IMR-90 (cell line): Measurements from ENCODE around the gene PRKN. TPM values are rescaled to one million over a fixed set of nuclear protein-coding genes. Genes with fewer than 3 reads are reported as not detected.

ENCODE experiments used
- ATAC-seq: fragments of 200-7000 bp; cut with Tn5 transposase; 2 replicates; pipeline ENCODE4 v1.9.1; 2020; ENCODE audit warnings: low read depth, mild to moderate bottlenecking, moderate library complexity
- BruUV-seq: library from RNA; stranded (reverse); fragments of 400-500 nt; replicated peaks from 2 replicates; lab custom pipeline; 2021; lab: Mats Ljungman, UMichigan
- CTCF ChIA-PET: fragments of 300-600 bp; formaldehyde crosslinking; extraction: SDS; loops from one replicate; lab custom pipeline; 2021; ENCODE audit warnings: antibody characterized with exemption; lab: Yijun Ruan, JAX
- POLR2A ChIA-PET: fragments of 300-600 bp; sonication (Branson Sonifier 250); formaldehyde crosslinking; loops from one replicate; lab custom pipeline; 2022; ENCODE audit warnings: antibody characterized with exemption; ENCODE audit not compliant: unreplicated experiment; lab: Charles Lee
- DNase-seq: peaks from one replicate; pipeline ENCODE4 v3.0.0; 2013
- H2AFZ ChIP-seq: replicated peaks from 2 replicates; pipeline ENCODE3; 2013; ENCODE audit warnings: low read length, mild to moderate bottlenecking; ENCODE audit not compliant: poor library complexity
- H2AK5ac ChIP-seq: 2 replicates; pipeline ENCODE4 v1.6.1; 2013; ENCODE audit warnings: low read depth, low read length, inconsistent platforms
- H2AK9ac ChIP-seq: replicated peaks from 2 replicates; pipeline ENCODE3; 2013; ENCODE audit warnings: mild to moderate bottlenecking, low read depth, low read length, moderate library complexity; ENCODE audit not compliant: poor library complexity
- H2BK120ac ChIP-seq: 2 replicates; pipeline ENCODE4 v1.6.1; 2013; ENCODE audit warnings: low read depth, low read length, inconsistent platforms
- H2BK15ac ChIP-seq: 3 replicates; pipeline ENCODE4 v1.6.1; 2013; ENCODE audit warnings: low read depth, low read length, inconsistent platforms
- H2BK20ac ChIP-seq: 2 replicates; pipeline ENCODE4 v1.6.1; 2013; ENCODE audit warnings: low read depth, mild to moderate bottlenecking, inconsistent platforms, low read length, moderate library complexity
- H2BK5ac ChIP-seq: 2 replicates; pipeline ENCODE4 v1.6.1; 2013; ENCODE audit warnings: mild to moderate bottlenecking, low read depth, low read length, inconsistent platforms; ENCODE audit not compliant: poor library complexity, severe bottlenecking
- H3K14ac ChIP-seq: replicated peaks from 2 replicates; pipeline ENCODE4 v1.6.1; 2013; ENCODE audit warnings: low read depth, low read length, inconsistent platforms
- H3K18ac ChIP-seq: 2 replicates; pipeline ENCODE4 v1.6.1; 2013; ENCODE audit warnings: low read depth, low read length, control low read depth
- H3K23ac ChIP-seq: 2 replicates; pipeline ENCODE4 v1.6.1; 2013; ENCODE audit warnings: low read depth, low read length, inconsistent platforms
- H3K27ac ChIP-seq: 2 replicates; pipeline ENCODE4 v1.5.1; 2013; ENCODE audit warnings: mild to moderate bottlenecking, control low read depth, low read length; ENCODE audit not compliant: insufficient read depth
- H3K27me3 ChIP-seq: 2 replicates; pipeline ENCODE4 v1.6.1; 2013; ENCODE audit warnings: low read length; ENCODE audit not compliant: control insufficient read depth, insufficient read depth
- H3K36me3 ChIP-seq: 2 replicates; pipeline ENCODE4 v1.6.1; 2013; ENCODE audit warnings: low read length, mixed read lengths; ENCODE audit not compliant: control insufficient read depth, insufficient read depth
- H3K4ac ChIP-seq: 2 replicates; pipeline ENCODE4 v1.6.1; 2013; ENCODE audit warnings: low read depth, low read length, inconsistent platforms
- H3K4me1 ChIP-seq: 2 replicates; pipeline ENCODE4 v1.6.1; 2013; ENCODE audit warnings: low read length, mixed read lengths; ENCODE audit not compliant: control insufficient read depth, insufficient read depth
- H3K4me2 ChIP-seq: 2 replicates; pipeline ENCODE4 v1.6.1; 2013; ENCODE audit warnings: low read depth, mild to moderate bottlenecking, control low read depth, low read length, moderate library complexity
- H3K4me3 ChIP-seq: 2 replicates; pipeline ENCODE4 v1.5.1; 2013; ENCODE audit warnings: low read depth, mild to moderate bottlenecking, control low read depth, low read length, moderate library complexity; ENCODE audit not compliant: insufficient read depth
- H3K56ac ChIP-seq: 2 replicates; pipeline ENCODE4 v1.6.1; 2013; ENCODE audit warnings: low read length, inconsistent platforms; ENCODE audit not compliant: insufficient read depth; ENCODE audit errors: extremely low read depth
- H3K79me1 ChIP-seq, 2 experiments: 2 replicates each; pipeline ENCODE4 v1.6.1; 2013; ENCODE audit warnings: low read length in 2 of 2, inconsistent platforms in 1 of 2, low read depth in 1 of 2
- H3K9ac ChIP-seq: 2 replicates; pipeline ENCODE4 v1.6.1; 2013; ENCODE audit warnings: low read depth, low read length, control low read depth
- H3K9me1 ChIP-seq: 2 replicates; pipeline ENCODE4 v1.6.1; 2013; ENCODE audit warnings: low read length, inconsistent platforms; ENCODE audit not compliant: insufficient read depth
- H3K9me3 ChIP-seq: 2 replicates; pipeline ENCODE4 v1.6.1; 2013; ENCODE audit warnings: low read length; ENCODE audit not compliant: control insufficient read depth, insufficient read depth
- H4K20me1 ChIP-seq: 2 replicates; pipeline ENCODE4 v1.6.1; 2013; ENCODE audit warnings: low read length, inconsistent platforms; ENCODE audit not compliant: insufficient read depth
- H4K5ac ChIP-seq: 2 replicates; pipeline ENCODE4 v1.6.1; 2013; ENCODE audit warnings: mild to moderate bottlenecking, low read depth, low read length, control low read depth
- H4K8ac ChIP-seq, 2 experiments: 2 replicates each; pipeline ENCODE4 v1.6.1; 2013; ENCODE audit warnings: low read depth in 2 of 2, low read length in 2 of 2, control low read depth in 1 of 2, inconsistent platforms in 1 of 2
- H4K91ac ChIP-seq: 2 replicates; pipeline ENCODE4 v1.6.1; 2013; ENCODE audit warnings: low read depth, low read length, inconsistent platforms; ENCODE audit not compliant: insufficient read depth
- BHLHE40 ChIP-seq: fragments of 150-350 bp; IDR thresholded peaks from 2 replicates; pipeline ENCODE4 v1.6.1; 2016; ENCODE audit warnings: mild to moderate bottlenecking, low read depth, low read length
- CEBPB ChIP-seq: IDR thresholded peaks from 2 replicates; pipeline ENCODE4 v1.6.1; 2012; ENCODE audit warnings: low read depth, low read length, improper control_type of control experiment
- CHD1 ChIP-seq: IDR thresholded peaks from 2 replicates; pipeline ENCODE4 v1.6.1; 2012; ENCODE audit warnings: low read depth, low read length, improper control_type of control experiment
- CTCF ChIP-seq: conservative IDR thresholded peaks from 2 replicates; pipeline ENCODE4 v1.5.1; 2012; ENCODE audit warnings: mild to moderate bottlenecking, low read depth, low read length, improper control_type of control experiment
- ELK1 ChIP-seq: fragments of 150-350 bp; IDR thresholded peaks from 2 replicates; pipeline ENCODE4 v1.6.1; 2016; ENCODE audit warnings: low read depth, mild to moderate bottlenecking, low read length, moderate library complexity, borderline replicate concordance
- FOS ChIP-seq: fragments of 150-350 bp; IDR thresholded peaks from 2 replicates; pipeline ENCODE4 v1.6.1; 2016; ENCODE audit warnings: low read depth, low read length
- MAFK ChIP-seq: IDR thresholded peaks from 2 replicates; pipeline ENCODE4 v1.6.1; 2012; ENCODE audit warnings: low read depth, low read length, improper control_type of control experiment
- MAZ ChIP-seq: IDR thresholded peaks from 2 replicates; pipeline ENCODE4 v1.6.1; 2012; ENCODE audit warnings: low read depth, mild to moderate bottlenecking, low read length, improper control_type of control experiment, moderate library complexity, borderline replicate concordance
- MXI1 ChIP-seq: IDR thresholded peaks from 2 replicates; pipeline ENCODE4 v1.6.1; 2012; ENCODE audit warnings: low read depth, mild to moderate bottlenecking, low read length, moderate library complexity, borderline replicate concordance
- NFE2L2 ChIP-seq: fragments of 150-350 bp; IDR thresholded peaks from 2 replicates; pipeline ENCODE4 v1.6.1; 2016; ENCODE audit warnings: low read depth, mild to moderate bottlenecking, low read length
- POLR2A ChIP-seq: IDR thresholded peaks from 2 replicates; pipeline ENCODE4 v1.6.1; 2012; ENCODE audit warnings: mild to moderate bottlenecking, low read depth, low read length
- RAD21 ChIP-seq: IDR thresholded peaks from 2 replicates; pipeline ENCODE4 v1.6.1; 2012; ENCODE audit warnings: low read length, improper control_type of control experiment
- RCOR1 ChIP-seq: IDR thresholded peaks from 2 replicates; pipeline ENCODE4 v1.6.1; 2012; ENCODE audit warnings: mild to moderate bottlenecking, low read length, improper control_type of control experiment; ENCODE audit not compliant: insufficient replicate concordance
- RFX5 ChIP-seq: IDR thresholded peaks from 2 replicates; pipeline ENCODE4 v1.8.0; 2012; ENCODE audit warnings: low read depth, mild to moderate bottlenecking, low read length, moderate library complexity
- SMC3 ChIP-seq: fragments of 150-350 bp; IDR thresholded peaks from 2 replicates; pipeline ENCODE4 v1.6.1; 2016; ENCODE audit warnings: low read depth, mild to moderate bottlenecking, antibody characterized with exemption, low read length, moderate library complexity
- USF2 ChIP-seq: fragments of 150-350 bp; IDR thresholded peaks from 2 replicates; pipeline ENCODE4 v1.6.1; 2017; ENCODE audit warnings: mild to moderate bottlenecking, antibody characterized with exemption, low read length, low read depth
- WGBS, 2 experiments: methylation state at CpG; one replicate each; pipeline versions ENCODE4 v1.1.5 to v1.1.7; 2013; ENCODE audit warnings: missing lambda C conversion rate in 2 of 2; ENCODE audit not compliant: insufficient read length in 1 of 2; ENCODE audit errors: extremely low coverage in 2 of 2; 5-methylcytosine and 5-hydroxymethylcytosine counted together
- dilution Hi-C: fragments of 300-500 bp; cut with HindIII; formaldehyde crosslinking; loops from one replicate; pipeline ENCODE4 v1.14.3; 2018; ENCODE audit warnings: low sequenced_read_pairs; ENCODE audit not compliant: unreplicated experiment
- in situ Hi-C: fragments of 300-500 bp; cut with MboI; formaldehyde crosslinking; loops from 3 replicates; pipeline ENCODE4 v1.14.3; 2019; ENCODE audit warnings: low sequenced_read_pairs, inconsistent platforms, mixed read lengths
- intact Hi-C: fragments of 100-400 bp; cut with micrococcal nuclease; formaldehyde crosslinking; loops from 2 replicates; pipeline ENCODE4 v1.10.0; 2022
- polyA plus RNA-seq, 3 experiments: library from polyadenylated mRNA; depleted of rRNA; stranded (reverse); fragments of >200 nt; gene quantifications; 2 replicates each; pipeline ENCODE4 v1.2.3, GENCODE V29; 2012; ENCODE audit warnings: low replicate concordance in 1 of 3
- total RNA-seq: library from RNA; depleted of rRNA; stranded (reverse); fragments of >200 nt; gene quantifications from 2 replicates; pipeline ENCODE4 v1.2.3, GENCODE V29; 2012

PRKN gene
- total and polyA plus RNA-seq, 2 of the 4 experiments (the other 2 are of a cell fraction): 0.15 to 0.18 TPM

GRCh38 chr6:162325826-162326225 lies 401.7 kb downstream of the PRKN start:
- DNase-seq (no peak), ATAC-seq (no peak)
- peaks cover 18% of the 10 kb centered on the region for H3K9me3 ChIP-seq
- no peak overlapping the region for H3K4ac ChIP-seq
- no peak overlapping the region for H2BK5ac ChIP-seq
- no CpG with 5 or more reads among the region's 4 CpGs for WGBS, 2 experiments
- no peaks in the 10 kb centered on the region for H3K79me1 ChIP-seq
- H3K23ac ChIP-seq: no peak overlapping the region
- no peak overlapping the region for H3K4me3 ChIP-seq
- in situ Hi-C loops: no loop called here
- H2AFZ ChIP-seq: no peak overlapping the region
- no peak overlapping the region for H2AK9ac ChIP-seq
- no peak overlapping the region for H3K9ac ChIP-seq
- H3K27me3 ChIP-seq: no peaks in the 10 kb centered on the region
- no peak overlapping the region for H3K18ac ChIP-seq
- H2BK20ac ChIP-seq: no peak overlapping the region
- H3K56ac ChIP-seq: no peak overlapping the region
- H3K9me1 ChIP-seq: no peaks in the 10 kb centered on the region
- H4K5ac ChIP-seq: no peak overlapping the region
- TF ChIP-seq FOS (no peak), CEBPB (no peak), MAFK (no peak), POLR2A (no peak), USF2 (no peak), RAD21 (no peak), BHLHE40 (no peak), RFX5 (no peak), RCOR1 (no peak), CHD1 (no peak), MXI1 (no peak), ELK1 (no peak), SMC3 (no peak), NFE2L2 (no peak), MAZ (no peak), CTCF (no peak)
- H3K4me2 ChIP-seq: no peak overlapping the region
- no peaks in the 10 kb centered on the region for H4K20me1 ChIP-seq
- no peaks in the 10 kb centered on the region for H3K36me3 ChIP-seq
- CTCF ChIA-PET: no interaction called here
- no peaks in the 10 kb centered on the region for H3K4me1 ChIP-seq
- no peak overlapping the region for H3K27ac ChIP-seq
- H2AK5ac ChIP-seq: no peak overlapping the region
- H2BK15ac ChIP-seq: no peak overlapping the region
- no peak overlapping the region for H3K14ac ChIP-seq
- no peak overlapping the region for H4K8ac ChIP-seq
- dilution Hi-C loops: no loop called here
- BruUV-seq: no TSS peak
- no peak overlapping the region for H2BK120ac ChIP-seq
- intact Hi-C loops: no loop called here
- POLR2A ChIA-PET: no interaction called here
- H4K91ac ChIP-seq: no peak overlapping the region
